B cell (primary cell): ENCODE results near the gene C18orf63.

ENCODE experiments used
- CTCF ChIP-seq: fragments of 200-600 bp; IDR thresholded peaks from one replicate; pipeline ENCODE4 v1.8.0; 2022; ENCODE audit warnings: antibody characterized with exemption, mild to moderate bottlenecking
- EZH2 ChIP-seq: IDR thresholded peaks from 2 replicates; pipeline ENCODE4 v1.6.1; 2012; ENCODE audit warnings: borderline replicate concordance, low read depth, mild to moderate bottlenecking, moderate library complexity, low read length; ENCODE audit not compliant: insufficient read depth, poor library complexity, severe bottlenecking

- TF ChIP-seq EZH2, result no peak
- no peak for TF ChIP-seq CTCF
Measured at GRCh38 chr18:74290021-74290420, 25.6 kb upstream of the C18orf63 start.
